HepG2 (cell line): Measurements from ENCODE around the gene NCCRP1. TPM values are rescaled to one million over a fixed set of nuclear protein-coding genes. Genes with fewer than 3 reads are reported as not detected.
A peak's percentile ranks its signal among the peaks of the same experiment; 100 is the strongest.
"Not testable (repeated sequence)": the region's sequence is repeated elsewhere in the genome, so short reads cannot be mapped to it uniquely, and the experiment has no call there.

ENCODE experiments used
- ATAC-seq: fragments of 200-7000 bp; cut with Tn5 transposase; 3 replicates; pipeline ENCODE4 v1.9.1; 2020; ENCODE audit warnings: mild to moderate bottlenecking, moderate library complexity
- BruUV-seq: library from RNA; stranded (reverse); fragments of 400-500 nt; replicated peaks from 2 replicates; lab custom pipeline; 2021; lab: Mats Ljungman, UMichigan
- CTCF ChIA-PET: fragments of 300-600 bp; formaldehyde crosslinking; extraction: SDS; loops from one replicate; lab custom pipeline; 2021; ENCODE audit warnings: low total read pairs, inconsistent platforms, low intra/inter-chr PET ratio; lab: Yijun Ruan, JAX
- POLR2A ChIA-PET: fragments of 350-600 bp; sonication (Branson Sonifier 250); formaldehyde crosslinking; loops from one replicate; lab custom pipeline; 2020; ENCODE audit warnings: antibody characterized with exemption, inconsistent platforms; lab: Yijun Ruan, JAX
- DNase-seq: peaks from one replicate; pipeline ENCODE4 v3.0.0-alpha.2; 2015; ENCODE audit warnings: low spot score
- FAIRE-seq: peaks from 3 replicates; lab custom pipeline; 2011; peaks lifted over from hg19 to GRCh38; lab: Jason Lieb, UNC
- H2AFZ ChIP-seq: one replicate; pipeline ENCODE4 v1.6.1; 2011; ENCODE audit warnings: low read length, inconsistent platforms
- H3K27ac ChIP-seq: fragments of 300-600 bp; 3 replicates; pipeline ENCODE4 v1.8.0; 2011; ENCODE audit warnings: mixed run types, mild to moderate bottlenecking, mixed read lengths, low read length, inconsistent platforms; ENCODE audit not compliant: insufficient read depth; ENCODE audit errors: extremely low read length
- H3K27me3 ChIP-seq, 2 experiments: fragments of 200-600 bp in 1 of 2; 2 replicates in 1 of 2; 3 replicates in 1 of 2; pipeline versions ENCODE4 v1.6.0 to v1.8.0; 2011; ENCODE audit warnings: low read length in 2 of 2, mild to moderate bottlenecking in 2 of 2, moderate library complexity in 2 of 2, inconsistent platforms in 1 of 2; ENCODE audit not compliant: insufficient read depth in 2 of 2, control insufficient read depth in 1 of 2
- H3K36me3 ChIP-seq, 2 experiments: fragments of 200-600 bp in 1 of 2; replicated peaks in 1 of 2; 2 replicates in 1 of 2; 3 replicates in 1 of 2; pipeline versions ENCODE4 v1.5.1 to v1.8.0; 2011; ENCODE audit warnings: low read length in 2 of 2, inconsistent platforms in 1 of 2; ENCODE audit not compliant: insufficient read depth in 2 of 2, control insufficient read depth in 1 of 2
- H3K4me1 ChIP-seq: 2 replicates; pipeline ENCODE4 v1.5.1; 2012; ENCODE audit warnings: low read length, inconsistent platforms; ENCODE audit not compliant: insufficient read depth
- H3K4me2 ChIP-seq: 2 replicates; pipeline ENCODE4 v1.6.0; 2011; ENCODE audit warnings: low read depth, low read length, inconsistent platforms
- H3K4me3 ChIP-seq, 3 experiments: fragments of 200-600 bp in 1 of 3; sonication (generic), shearing (Covaris generic) in 1 of 3; replicated peaks in 1 of 3; 2 replicates each; pipeline ENCODE4 v1.5.1; 2011 to 2016; ENCODE audit warnings: low read length in 3 of 3, inconsistent platforms in 2 of 3, low read depth in 2 of 3, mild to moderate bottlenecking in 2 of 3, control low read depth in 1 of 3, mixed read lengths in 1 of 3; ENCODE audit not compliant: insufficient read depth in 1 of 3
- H3K79me2 ChIP-seq: one replicate; pipeline ENCODE4 v1.6.1; 2011; ENCODE audit warnings: low read length, inconsistent platforms; ENCODE audit not compliant: insufficient read depth
- H3K9ac ChIP-seq: 2 replicates; pipeline ENCODE4 v1.6.0; 2011; ENCODE audit warnings: mild to moderate bottlenecking, low read depth, low read length, inconsistent platforms; ENCODE audit not compliant: insufficient read depth
- H3K9me3 ChIP-seq: 2 replicates; pipeline ENCODE4 v1.5.1; 2012; ENCODE audit warnings: mild to moderate bottlenecking, low read length
- H4K20me1 ChIP-seq: 2 replicates; pipeline ENCODE4 v1.6.0; 2011; ENCODE audit warnings: inconsistent platforms, mild to moderate bottlenecking, low read length, moderate library complexity; ENCODE audit not compliant: insufficient read depth
- CTCF ChIP-seq: sonication (generic); formaldehyde crosslinking; IDR thresholded peaks from 2 replicates; pipeline ENCODE4 v1.5.0; 2020; ENCODE audit warnings: mild to moderate bottlenecking, missing genetic modification reagents, moderate library complexity
- RAD21 ChIP-seq: fragments of 450-650 bp; formaldehyde crosslinking; IDR thresholded peaks from 2 replicates; pipeline ENCODE4 v1.5.0; 2020; ENCODE audit warnings: mild to moderate bottlenecking
- SMC3 ChIP-seq: IDR thresholded peaks from 2 replicates; pipeline ENCODE4 v1.6.1; 2011; ENCODE audit warnings: low read length, improper control_type of control experiment
- STAG1 ChIP-seq: sonication (generic); formaldehyde crosslinking; IDR thresholded peaks from 2 replicates; pipeline ENCODE4 v1.4.0; 2020; ENCODE audit warnings: missing genetic modification reagents
- YY1 ChIP-seq: IDR thresholded peaks from 2 replicates; pipeline ENCODE4 v1.6.1; 2011; ENCODE audit warnings: low read length, low read depth, moderate library complexity, mild to moderate bottlenecking; ENCODE audit not compliant: insufficient read depth, insufficient replicate concordance
- ZMYM2 ChIP-seq: sonication (generic); formaldehyde crosslinking; IDR thresholded peaks from 2 replicates; pipeline ENCODE4 v1.8.0; 2022; ENCODE audit warnings: mild to moderate bottlenecking, missing genetic modification reagents
- ZNF557 ChIP-seq: sonication (generic); formaldehyde crosslinking; IDR thresholded peaks from 2 replicates; pipeline ENCODE4 v1.4.0; 2020; ENCODE audit warnings: missing genetic modification reagents
- ZNF768 ChIP-seq: sonication (generic); formaldehyde crosslinking; IDR thresholded peaks from 2 replicates; pipeline ENCODE4 v1.4.0; 2020; ENCODE audit warnings: missing genetic modification reagents
- ZNF775 ChIP-seq: sonication (generic); formaldehyde crosslinking; IDR thresholded peaks from 2 replicates; pipeline ENCODE4 v1.4.0; 2020; ENCODE audit warnings: missing genetic modification reagents, mild to moderate bottlenecking, moderate library complexity, borderline replicate concordance
- WGBS: methylation state at CpG from one replicate; pipeline ENCODE4 v1.1.6; 2017; ENCODE audit warnings: low lambda C conversion rate; 5-methylcytosine and 5-hydroxymethylcytosine counted together
- in situ Hi-C: cut with HindIII; loops from 2 replicates; pipeline ENCODE4 v1.10.0; 2017; ENCODE audit warnings: low pct_unique_long_range_greater_than_20kb; ENCODE audit not compliant: extremely low pct_ligation_motif_present
- intact Hi-C: fragments of 100-400 bp; cut with micrococcal nuclease; formaldehyde crosslinking; loops from one replicate; pipeline ENCODE4 v1.10.0; 2022; ENCODE audit not compliant: unreplicated experiment
- polyA plus RNA-seq, 8 experiments: library from polyadenylated mRNA; depleted of rRNA in 3 of 8; stranded (reverse) in 7 of 8; unstranded in 1 of 8; fragments of >200 nt; fragmentation: Illumina TruSeq in 4 of 8; extraction: Trizol in 4 of 8; gene quantifications; 2 replicates each; pipeline versions ENCODE4 v1.2.1 to v1.2.3, GENCODE V29; 2011 to 2016; ENCODE audit warnings: low read depth in 4 of 8, missing spikeins in 1 of 8, mixed read lengths in 1 of 8; ENCODE audit not compliant: insufficient read depth in 1 of 8
- total RNA-seq, 5 experiments: library from RNA; depleted of rRNA; stranded (reverse); fragments of >200 nt; fragmentation: Illumina TruSeq; extraction: Trizol; gene quantifications; 2 replicates each; pipeline ENCODE4 v1.2.3, GENCODE V29; 2016; ENCODE audit warnings: low read depth in 1 of 5

The NCCRP1 gene
- total and polyA plus RNA-seq, 2 of the 13 experiments (the other 11 are each of a cell fraction or from before 2014, with no cell fraction given) = not detected

GRCh38 chr19:39212375-39212742, 15.6 kb downstream of the NCCRP1 start:
- Histone ChIP-seq H3K9ac (no peak overlapping the region), H3K27ac (no peak overlapping the region), H3K36me3 (no peaks in the 10 kb centered on the region), H3K27me3 (no peaks in the 10 kb centered on the region; a peak in 2 of 5 replicates), H4K20me1 (no peaks in the 10 kb centered on the region), H3K4me1 (no peaks in the 10 kb centered on the region), H3K4me2 (no peak overlapping the region), H3K4me3 (no peak overlapping the region), H3K9me3 (no peaks in the 10 kb centered on the region), H3K79me2 (no peaks in the 10 kb centered on the region), H2AFZ (no peak overlapping the region)
- peak; percentile 82 for TF ChIP-seq ZNF768 (CRISPR knock-in tag)
- TF ChIP-seq ZNF775 (CRISPR knock-in tag) = no peak
- peak; percentile 9 for TF ChIP-seq YY1
- no peak for TF ChIP-seq ZNF557 (CRISPR knock-in tag)
- peak; percentile 60 for TF ChIP-seq CTCF
- peak; percentile 82 for TF ChIP-seq STAG1 (CRISPR knock-in tag)
- peak; percentile 66 for TF ChIP-seq RAD21 (CRISPR knock-in tag)
- TF ChIP-seq ZMYM2 (CRISPR knock-in tag) = 0 out of 2 replicates have a peak, but pooled peaks have one; percentile 26
- TF ChIP-seq SMC3 = peak; percentile 44
- BruUV-seq = no TSS peak
- ChIA-PET CTCF (interaction anchor here (1.3 kb wide), 1 partner anchor 116 kb away, joined by 5 read pairs; no protein-coding TSS in a partner anchor), POLR2A (no interaction called here)
- no peak for DNase-seq
- no peak for FAIRE-seq
- ATAC-seq = peak; percentile 73
- WGBS = 8% methylated on average over 6 of the region's 8 CpGs
- intact Hi-C loops (loop anchor here (5.0 kb wide), 1 partner anchor 115 kb away; no protein-coding TSS in a partner anchor), in situ Hi-C loops (loop anchor here (5.0 kb wide), 1 partner anchor 115 kb away; no protein-coding TSS in a partner anchor)

- H3K79me2 ChIP-seq, BruUV-seq, FAIRE-seq, H3K9ac ChIP-seq, POLR2A ChIA-PET, H3K9me3 ChIP-seq, intact Hi-C loops, H3K36me3 ChIP-seq, ATAC-seq, H3K27ac ChIP-seq, in situ Hi-C loops, CTCF ChIA-PET, H3K27me3 ChIP-seq, DNase-seq, H3K4me2 ChIP-seq, H4K20me1 ChIP-seq, H3K4me3 ChIP-seq, H2AFZ ChIP-seq, H3K4me1 ChIP-seq: not testable (repeated sequence)
- 39% methylated on average over 3 of the region's 3 CpGs for WGBS
Observed at GRCh38 chr19:39215323-39215722, 18.6 kb downstream of the NCCRP1 start.
